Measurements from ENCODE around the gene TNPO1.

The TNPO1 gene

GRCh38 chr5:72817076-72817481, 618 bp downstream of the TNPO1 start:
- H3K4me3 ChIP-seq (ENCODE audit: low read depth, low read length): peak overlapping the region; percentile 75
- TF ChIP-seq, protein P1, sequence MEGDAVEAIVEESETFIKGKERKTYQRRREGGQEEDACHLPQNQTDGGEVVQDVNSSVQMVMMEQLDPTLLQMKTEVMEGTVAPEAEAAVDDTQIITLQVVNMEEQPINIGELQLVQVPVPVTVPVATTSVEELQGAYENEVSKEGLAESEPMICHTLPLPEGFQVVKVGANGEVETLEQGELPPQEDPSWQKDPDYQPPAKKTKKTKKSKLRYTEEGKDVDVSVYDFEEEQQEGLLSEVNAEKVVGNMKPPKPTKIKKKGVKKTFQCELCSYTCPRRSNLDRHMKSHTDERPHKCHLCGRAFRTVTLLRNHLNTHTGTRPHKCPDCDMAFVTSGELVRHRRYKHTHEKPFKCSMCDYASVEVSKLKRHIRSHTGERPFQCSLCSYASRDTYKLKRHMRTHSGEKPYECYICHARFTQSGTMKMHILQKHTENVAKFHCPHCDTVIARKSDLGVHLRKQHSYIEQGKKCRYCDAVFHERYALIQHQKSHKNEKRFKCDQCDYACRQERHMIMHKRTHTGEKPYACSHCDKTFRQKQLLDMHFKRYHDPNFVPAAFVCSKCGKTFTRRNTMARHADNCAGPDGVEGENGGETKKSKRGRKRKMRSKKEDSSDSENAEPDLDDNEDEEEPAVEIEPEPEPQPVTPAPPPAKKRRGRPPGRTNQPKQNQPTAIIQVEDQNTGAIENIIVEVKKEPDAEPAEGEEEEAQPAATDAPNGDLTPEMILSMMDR (IDR thresholded peaks at IDR 0.05; ENCODE audit: control insufficient read depth, extremely low read depth, insufficient read depth): no peak
- no peak for DNase-seq (ENCODE audit: low read depth)

GRCh38 chr5:72817671-72818266, 1.3 kb downstream of the TNPO1 start:
- TF ChIP-seq, protein P1 (IDR thresholded peaks at IDR 0.05; ENCODE audit: control insufficient read depth, extremely low read depth, insufficient read depth): no peak
- no peak for DNase-seq (ENCODE audit: low read depth)
- H3K4me3 ChIP-seq (ENCODE audit: low read depth, low read length): peak overlapping the region; percentile 75

DNA sequence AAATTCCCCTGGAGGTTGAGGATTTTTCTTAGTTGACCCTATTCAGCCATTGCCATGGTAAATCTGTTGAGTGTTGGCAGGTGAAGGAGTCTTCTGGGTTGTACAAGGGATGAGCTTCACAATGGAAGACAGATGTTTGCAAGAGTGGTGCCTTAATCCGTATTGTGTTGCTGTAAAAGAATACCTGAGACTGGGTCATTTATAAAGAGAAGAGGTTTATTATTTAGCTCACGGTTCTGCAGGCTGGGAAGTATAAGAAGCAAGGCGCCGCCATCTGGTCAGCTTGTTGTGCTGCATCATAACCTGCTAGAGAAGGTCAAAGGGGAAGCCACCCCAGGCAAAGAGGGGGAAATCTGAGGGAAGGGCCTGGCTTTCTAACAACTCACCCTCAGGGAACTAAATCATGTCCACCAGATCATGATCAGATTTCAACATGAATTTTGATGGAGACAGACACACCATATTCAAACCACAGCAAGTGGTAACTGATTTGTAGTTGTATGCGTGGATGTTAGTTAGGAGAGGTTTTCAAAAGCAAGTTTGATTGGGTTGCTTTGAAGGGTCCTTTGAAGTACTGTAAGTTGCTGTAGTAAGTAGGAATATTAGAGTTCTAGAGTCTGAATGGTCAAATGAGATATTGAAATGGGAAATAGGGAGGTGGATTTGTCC, 2.5 kb downstream of the TNPO1 start:
- TF ChIP-seq, protein P1 (IDR thresholded peaks at IDR 0.05; ENCODE audit: control insufficient read depth, extremely low read depth, insufficient read depth): peak; percentile 51; the same call in 1 of the 2 replicates
- DNase-seq (ENCODE audit: low read depth): peak; percentile 11
- H3K4me3 ChIP-seq (ENCODE audit: low read depth, low read length): no peak overlapping the region

DNA sequence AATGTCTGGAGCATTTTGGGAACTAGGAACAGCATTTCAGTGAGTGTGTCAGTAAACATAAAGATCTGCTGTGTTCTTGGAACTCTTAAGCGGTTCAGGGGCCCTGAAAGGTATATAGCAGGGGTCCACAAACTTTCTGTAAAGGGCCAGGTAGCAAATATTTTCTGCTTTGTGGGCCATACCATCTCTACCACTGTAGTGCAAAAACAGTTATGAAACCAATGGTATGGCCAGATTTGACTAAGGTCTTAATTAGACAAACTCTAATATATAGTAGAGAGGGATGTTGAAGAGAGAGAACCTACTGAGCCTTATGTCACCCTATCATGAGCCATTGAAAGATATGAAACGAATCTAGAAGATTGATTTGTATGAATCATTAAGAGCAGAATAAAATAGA, 5.3 kb downstream of the TNPO1 start:
- no peak overlapping the region for H3K4me3 ChIP-seq (ENCODE audit: low read depth, low read length)
- no peak for DNase-seq (ENCODE audit: low read depth)
- TF ChIP-seq, protein P1 (IDR thresholded peaks at IDR 0.05; ENCODE audit: control insufficient read depth, extremely low read depth, insufficient read depth): no peak

GRCh38 chr5:72822944-72823343, 6.5 kb downstream of the TNPO1 start:
- no peak overlapping the region for H3K4me3 ChIP-seq (ENCODE audit: low read depth, low read length)
- TF ChIP-seq, protein P1 (IDR thresholded peaks at IDR 0.05; ENCODE audit: control insufficient read depth, extremely low read depth, insufficient read depth): no peak
- no peak for DNase-seq (ENCODE audit: low read depth)

GRCh38 chr5:72829707-72830106, 13.2 kb downstream of the TNPO1 start:
- DNase-seq (ENCODE audit: low read depth): no peak
- TF ChIP-seq, protein P1 (IDR thresholded peaks at IDR 0.05; ENCODE audit: control insufficient read depth, extremely low read depth, insufficient read depth): no peak

More at GRCh38 chr5:72829707-72830106, 13.2 kb downstream of the TNPO1 start:
- no peak overlapping the region for H3K4me3 ChIP-seq (ENCODE audit: low read depth, low read length)
